ENCODE data around the gene MEGF6.

MEGF6 gene

DNA sequence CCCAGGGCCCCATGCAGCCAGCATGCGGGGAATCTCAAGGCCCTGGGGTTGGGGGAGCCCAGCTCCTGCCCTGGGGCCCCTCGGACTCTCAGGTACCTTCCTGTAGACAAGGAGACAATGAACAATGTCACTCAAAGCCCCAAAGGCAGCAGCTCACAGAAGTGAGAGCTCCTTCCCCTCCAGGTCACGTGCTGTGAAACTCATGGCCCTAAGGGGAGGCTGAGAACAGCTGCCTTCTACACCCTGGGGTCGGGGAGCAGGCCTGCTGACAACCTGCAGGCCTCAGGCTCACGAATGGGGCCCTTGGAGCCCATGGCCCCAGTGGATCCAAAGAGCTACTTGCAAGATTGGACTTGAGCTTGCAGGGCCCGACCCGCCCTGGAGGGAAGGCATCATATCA lies 3.2 kb downstream of the MEGF6 start:
- DNase-seq (ENCODE audit: low read depth in 2 of 2): no peak

DNA sequence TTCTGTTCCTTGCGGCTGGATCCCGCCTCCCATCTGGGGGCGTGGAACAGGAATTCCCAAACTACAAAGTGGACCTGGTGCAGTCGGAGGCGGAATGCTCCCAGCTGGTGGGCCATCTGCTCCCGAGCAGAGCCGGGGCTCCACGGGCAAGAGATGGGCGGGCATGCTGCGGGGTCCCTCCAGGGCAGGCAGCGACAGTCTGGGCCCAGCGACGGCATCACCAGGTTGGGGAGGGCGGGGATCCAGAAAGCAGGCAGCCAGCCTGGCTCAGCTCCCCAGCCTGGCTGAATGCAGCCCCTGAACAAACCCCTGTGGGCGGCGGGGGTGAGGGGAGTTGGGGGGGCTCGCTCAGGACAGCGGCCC lies 3.6 kb downstream of the MEGF6 start:
- no peak for DNase-seq (ENCODE audit: low read depth in 2 of 2)

DNA sequence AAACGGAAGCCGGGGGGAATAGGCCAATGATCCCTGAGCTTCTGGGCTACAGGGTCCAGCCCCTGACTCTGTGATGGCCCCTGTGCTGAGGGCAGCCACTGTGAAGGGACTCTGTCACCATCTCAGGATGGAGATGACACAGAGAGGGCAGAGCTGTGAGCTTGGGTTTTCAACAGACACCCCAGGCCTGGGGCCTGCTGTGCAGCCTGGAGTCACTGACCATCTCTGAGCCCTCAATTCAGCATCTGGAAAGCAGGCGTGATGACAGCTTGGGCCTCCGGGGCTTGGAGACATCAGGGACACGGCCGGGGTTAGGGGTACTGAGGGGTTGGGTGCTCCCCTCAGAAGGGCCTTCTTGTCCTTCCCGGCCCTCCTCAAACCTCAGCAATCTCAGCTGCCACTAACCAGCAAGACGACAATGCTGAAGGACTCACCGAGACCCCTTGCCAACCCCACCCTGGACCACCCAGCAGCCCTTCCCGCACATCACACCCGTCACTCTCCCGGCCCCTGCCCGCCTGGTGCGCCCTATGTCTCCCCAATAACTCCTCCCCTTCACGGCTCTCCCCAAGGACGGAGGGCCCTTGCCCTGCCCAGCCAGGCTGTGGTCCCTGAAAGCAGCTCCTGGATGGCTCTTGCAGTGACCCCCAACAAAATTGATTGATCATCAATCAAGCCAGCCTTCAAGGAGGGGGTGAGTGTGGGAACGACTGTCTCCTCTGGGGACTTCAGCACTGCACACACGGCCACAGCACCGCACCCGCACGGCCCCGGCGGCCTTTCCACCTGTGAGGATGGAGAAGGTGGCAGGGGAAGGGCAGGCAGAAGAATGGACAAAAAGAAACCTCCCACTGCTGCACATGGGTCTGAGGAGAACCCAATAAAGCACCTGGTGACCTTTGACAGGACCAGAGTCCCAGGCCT lies 4.3 kb downstream of the MEGF6 start:
- DNase-seq (ENCODE audit: low read depth in 2 of 2): no peak

DNA sequence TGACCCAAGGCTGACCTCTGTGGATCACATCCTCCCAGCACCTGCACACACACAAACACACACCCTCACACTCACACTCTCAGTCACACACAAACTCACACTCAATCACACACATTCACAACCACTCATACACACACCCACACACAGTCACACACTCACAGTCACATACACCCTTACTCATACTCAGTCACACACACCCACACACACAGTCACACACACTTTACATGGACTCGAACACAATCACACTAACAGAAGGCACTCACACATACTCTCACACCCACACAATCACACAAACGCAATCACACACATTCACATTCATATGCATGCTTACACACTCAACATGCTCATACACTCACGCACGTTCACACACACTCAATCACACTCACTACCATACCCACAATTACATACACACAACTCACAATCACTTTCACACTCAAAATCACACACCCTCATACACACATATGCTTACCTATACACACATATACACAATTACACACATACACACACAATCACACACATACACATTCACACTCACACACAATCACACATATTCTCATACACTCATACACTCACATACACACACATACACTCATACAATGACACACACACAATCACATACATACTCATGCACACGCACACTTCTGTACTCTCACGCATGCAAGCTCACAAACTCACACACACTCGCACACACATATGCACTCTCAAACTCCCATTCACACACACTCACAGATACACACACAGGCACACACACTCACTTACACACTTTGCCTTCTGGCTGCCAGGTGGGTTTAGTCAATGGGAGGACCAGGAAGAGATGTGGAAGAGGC lies 6.1 kb downstream of the MEGF6 start:
- DNase-seq (ENCODE audit: low read depth in 2 of 2): no peak

DNA sequence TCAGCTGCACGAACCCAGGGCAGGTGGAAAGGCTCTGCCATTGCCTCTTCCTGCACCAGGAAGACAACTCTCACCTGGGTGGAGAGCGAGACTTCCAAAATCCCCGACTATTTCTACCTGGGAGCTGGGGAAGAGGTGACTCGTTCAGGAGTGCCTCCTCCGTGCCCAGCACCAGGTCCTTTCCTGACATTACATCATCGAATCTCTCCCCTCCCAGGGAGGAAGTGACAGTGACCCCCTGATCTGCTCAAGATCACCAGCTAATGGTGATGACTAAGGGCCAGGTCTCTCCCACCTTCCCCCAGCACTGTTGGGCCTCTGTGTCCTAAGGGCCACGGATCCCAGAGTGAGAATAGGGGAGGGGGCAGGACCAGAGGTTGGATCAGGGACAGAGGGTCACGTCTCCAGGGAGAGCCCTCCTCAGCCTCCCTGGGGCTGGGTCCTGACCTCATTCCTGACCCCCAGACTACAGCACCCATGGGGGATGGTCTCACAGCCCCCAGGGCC lies 6.8 kb downstream of the MEGF6 start:
- DNase-seq (ENCODE audit: low read depth in 2 of 2): no peak

DNA sequence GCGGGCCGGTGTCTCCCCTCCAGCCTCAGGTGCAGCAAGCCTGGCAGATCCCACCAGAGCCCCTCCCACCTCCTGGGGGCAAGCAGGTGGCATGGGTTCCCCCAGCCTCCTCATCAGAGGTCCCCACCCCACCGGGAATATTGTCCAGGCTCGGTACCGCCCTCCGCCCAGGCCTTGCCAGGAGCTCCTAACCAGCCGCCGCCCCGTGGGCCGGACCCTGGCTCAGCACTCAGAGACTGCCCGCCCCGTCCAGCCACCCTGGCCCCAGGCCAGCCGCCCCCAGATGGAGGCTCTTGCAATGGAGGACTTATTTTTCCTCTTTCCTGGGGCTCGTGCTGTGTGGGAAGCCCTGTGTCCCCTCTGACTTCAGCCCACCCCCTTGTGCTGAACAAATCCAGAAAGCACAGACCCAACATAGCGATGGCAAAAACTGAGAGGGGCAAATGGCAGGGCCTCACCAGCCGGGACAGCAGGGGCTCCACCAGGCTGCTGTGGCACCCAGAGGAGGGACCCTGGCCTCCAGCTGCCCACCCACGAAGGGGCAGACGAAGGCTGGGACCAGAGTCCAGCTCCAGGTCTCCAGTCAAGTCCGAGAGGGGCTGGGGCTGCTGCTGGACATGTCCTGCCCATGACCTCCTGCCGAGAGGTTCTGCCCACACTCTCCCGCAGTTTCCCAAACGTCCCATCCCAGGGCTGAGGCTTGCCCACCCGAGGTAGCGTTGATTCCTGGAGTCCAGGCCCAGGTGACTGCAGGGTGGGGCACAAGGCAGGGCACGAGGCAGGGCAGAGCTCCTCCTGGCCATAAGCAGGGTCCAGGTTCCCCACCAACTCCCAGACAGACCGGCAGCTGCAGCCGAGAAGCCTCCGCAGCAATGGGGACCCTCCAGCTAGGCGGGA lies 7.5 kb downstream of the MEGF6 start:
- no peak for DNase-seq (ENCODE audit: low read depth in 2 of 2)

DNA sequence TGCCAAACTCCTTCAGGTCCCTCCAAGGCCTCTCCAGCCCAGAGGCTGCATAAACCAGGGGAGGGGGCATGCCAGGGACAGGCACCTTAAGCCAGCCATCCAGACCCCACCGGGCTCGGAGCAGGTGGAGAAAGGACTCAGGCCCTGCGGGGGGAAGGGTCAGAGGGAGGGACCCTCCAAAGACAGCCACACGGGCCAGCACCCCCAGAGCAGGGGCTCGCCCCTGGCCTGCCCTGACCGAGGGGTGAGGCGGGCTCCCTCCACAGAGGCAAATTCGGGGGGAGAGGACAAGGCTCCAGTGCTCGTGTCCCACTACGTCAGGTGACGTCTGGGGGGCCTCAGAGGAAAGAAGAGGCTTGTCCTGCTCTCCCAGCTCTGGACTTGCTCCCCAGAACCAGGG lies 8.2 kb downstream of the MEGF6 start:
- DNase-seq (ENCODE audit: low read depth in 2 of 2): no peak

DNA sequence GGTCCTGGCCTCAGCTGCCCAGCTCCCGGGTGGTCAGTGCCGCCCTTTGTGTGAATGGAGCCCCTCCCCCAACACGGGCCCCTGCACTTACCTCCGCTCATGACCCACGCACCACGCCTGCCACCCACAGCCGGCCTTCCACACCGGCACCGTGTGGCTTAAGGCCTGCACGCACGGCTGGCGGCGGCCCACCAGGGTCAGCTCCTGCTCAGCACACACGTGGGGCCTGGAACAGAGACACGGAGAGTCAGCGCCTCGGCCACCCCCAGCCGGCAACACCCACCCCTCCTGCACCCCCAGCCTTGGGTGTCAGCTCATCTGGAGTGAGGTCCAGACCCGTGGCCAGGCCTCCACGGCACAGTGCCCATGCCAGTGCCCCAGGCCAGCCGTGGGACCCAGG lies 8.9 kb downstream of the MEGF6 start:
- DNase-seq (ENCODE audit: low read depth in 2 of 2): no peak

DNA sequence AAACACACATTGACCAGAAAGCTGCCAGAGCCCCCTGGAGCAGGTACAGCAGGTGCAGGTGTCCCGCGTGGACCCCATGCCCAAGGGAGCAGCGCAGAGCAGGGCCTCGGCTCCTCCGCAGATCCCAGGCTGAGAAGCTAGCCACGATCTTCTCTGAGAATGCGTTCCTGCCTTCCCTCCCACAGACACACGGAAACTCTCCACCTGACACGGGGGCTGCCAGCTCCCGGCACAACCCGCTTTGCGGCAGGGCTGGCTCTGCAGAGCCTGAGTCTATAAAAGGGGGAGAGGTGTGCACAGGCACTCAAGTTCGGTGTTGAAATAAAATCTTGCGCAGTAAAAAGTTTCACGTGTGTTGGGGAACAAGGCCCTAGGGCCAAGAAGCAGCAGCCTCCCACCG lies 9.6 kb downstream of the MEGF6 start:
- no peak for DNase-seq (ENCODE audit: low read depth in 2 of 2)

DNA sequence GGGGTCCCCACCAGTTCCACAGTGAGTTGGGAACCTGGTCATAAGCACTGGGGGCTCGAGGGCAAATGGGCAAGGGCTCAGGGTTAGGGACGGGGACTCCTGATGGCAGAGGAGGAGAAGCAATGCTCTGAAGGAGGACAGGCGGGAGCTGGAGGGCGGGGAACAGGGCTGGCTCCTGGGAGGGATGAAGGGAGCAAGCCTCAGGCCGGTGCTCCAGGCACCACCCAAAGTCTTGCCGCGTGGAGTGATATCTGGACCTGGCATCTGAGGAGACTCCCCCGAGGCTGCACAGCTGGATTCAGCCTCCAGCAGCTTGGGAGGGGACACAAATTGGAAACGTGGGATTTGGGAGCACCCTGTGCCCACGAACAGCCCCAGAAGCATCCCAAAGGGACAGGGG lies 11.0 kb downstream of the MEGF6 start:
- no peak for DNase-seq (ENCODE audit: low read depth in 2 of 2)

DNA sequence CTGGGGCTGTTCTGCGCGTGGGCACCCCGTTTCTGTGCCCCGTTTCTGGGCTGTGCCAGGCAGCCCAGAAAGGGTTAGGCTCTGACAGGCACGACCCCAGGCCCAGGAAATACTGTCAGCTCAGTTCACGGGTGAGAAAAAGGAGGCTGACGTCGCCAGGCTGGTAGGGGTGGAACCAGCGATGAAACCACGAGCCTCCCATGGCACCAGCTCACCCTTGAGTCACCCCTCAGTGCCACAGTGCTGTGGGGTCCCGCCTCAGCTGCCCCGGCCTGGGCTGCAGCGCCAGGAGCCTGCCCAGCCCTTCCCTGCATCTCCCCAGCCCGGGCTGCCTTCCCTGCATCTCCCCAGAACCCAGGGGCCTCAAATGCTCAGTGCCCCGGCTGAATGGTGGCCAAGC lies 11.5 kb downstream of the MEGF6 start:
- no peak for DNase-seq (ENCODE audit: low read depth in 2 of 2)

DNA sequence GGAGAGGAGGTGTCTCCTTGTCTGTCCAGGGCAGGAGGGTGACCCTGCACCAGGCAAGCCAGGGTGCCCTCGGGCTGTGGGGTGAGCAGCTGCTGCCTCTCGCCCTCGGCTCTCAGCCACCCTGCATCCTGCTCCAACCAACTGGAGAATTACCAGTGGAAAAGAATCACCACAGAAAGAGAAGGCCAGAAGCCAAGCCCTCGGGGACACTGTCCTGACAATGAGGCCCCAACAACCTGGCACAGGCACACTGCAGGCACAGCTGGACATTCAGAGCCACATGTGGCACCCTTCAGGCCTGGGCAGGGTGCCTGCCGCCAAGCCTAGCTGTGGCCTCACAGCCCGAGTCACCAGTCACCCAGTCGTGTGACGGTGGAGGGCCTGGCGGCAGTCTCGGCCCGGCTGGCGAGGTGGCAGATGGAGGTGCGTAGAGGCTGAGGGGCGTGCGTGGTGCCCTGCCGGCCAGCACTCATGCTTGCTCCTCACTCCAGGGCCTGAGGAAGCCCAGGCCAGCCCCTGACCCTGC lies 12.0 kb downstream of the MEGF6 start:
- no peak for DNase-seq (ENCODE audit: low read depth in 2 of 2)

DNA sequence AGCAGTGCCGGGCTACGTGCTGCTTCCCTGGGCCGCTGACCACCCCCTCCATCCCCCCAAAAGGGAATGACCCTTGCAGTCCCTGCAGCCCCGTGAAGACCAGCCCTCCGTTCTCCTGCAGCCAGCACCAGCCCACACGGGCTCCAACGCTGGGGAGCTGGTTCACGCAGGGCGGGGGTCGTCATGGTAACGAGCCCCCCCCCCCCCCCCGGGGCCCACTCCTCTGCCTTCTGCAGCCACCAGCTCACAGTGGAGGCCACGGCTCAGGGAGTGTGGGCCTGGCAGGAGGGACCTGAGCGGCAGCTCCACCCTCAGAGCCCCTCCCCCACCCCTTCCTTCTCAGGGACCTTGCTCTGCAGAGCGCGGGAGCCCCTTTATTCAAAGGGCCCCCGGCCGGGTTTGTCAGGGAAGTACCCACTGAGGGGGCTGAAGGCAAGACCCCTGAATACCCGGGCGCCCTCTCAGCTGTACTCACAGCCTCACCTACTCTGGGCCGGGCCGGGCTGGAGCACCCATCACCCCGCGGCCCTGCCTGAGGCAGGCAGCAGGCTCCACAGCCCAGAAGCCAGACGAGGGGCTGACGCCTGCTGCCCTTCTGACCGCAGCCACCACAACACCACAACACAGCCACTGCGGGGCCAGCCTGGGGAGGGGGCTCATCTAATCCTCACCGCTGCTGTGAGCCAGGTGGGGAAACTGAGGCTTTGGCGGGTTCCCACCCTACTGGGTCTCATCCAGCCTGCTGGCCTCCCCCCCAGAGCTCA lies 12.6 kb downstream of the MEGF6 start:
- no peak for DNase-seq (ENCODE audit: low read depth in 2 of 2)

DNA sequence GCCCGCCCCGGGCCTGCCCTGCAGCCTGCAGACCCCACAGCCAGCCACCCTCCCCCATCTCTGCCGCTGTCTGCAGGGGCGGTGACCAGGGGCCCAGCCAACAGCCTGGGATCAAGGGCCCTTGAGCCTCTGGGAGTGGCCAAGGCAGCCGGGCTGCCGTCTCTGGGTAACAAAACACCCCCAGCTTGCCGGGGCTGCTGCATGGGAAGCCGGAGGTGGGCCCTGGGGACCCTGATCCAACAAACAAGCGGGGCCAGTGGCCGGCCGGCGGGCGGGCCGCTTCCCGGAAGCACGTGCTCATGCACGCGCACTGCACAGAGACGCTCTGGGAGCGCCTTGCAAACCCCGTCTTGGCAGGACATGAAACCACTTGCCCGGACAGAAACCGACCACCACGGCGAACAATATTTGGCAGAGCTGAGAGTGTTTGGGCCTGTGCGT lies 13.2 kb downstream of the MEGF6 start:
- no peak for DNase-seq (ENCODE audit: low read depth in 2 of 2)

DNA sequence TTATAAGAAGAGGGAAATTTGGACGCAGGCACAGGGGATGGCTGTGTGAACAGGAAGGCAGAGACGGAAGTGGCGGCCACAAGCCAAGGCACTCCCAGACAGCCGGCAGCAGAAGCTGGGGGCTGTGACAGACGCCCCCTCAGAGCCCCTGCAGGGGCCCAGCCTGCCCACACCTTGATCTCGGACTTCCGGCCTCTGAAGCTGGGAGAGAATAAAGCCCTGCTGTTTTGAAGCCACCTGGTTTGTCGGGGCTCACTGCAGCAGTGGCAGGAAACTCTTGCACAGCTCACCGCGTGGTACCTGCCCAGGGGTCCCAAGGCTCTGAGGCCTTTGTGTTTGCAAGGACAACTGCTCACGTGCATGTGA lies 13.7 kb downstream of the MEGF6 start:
- no peak for DNase-seq (ENCODE audit: low read depth in 2 of 2)

DNA sequence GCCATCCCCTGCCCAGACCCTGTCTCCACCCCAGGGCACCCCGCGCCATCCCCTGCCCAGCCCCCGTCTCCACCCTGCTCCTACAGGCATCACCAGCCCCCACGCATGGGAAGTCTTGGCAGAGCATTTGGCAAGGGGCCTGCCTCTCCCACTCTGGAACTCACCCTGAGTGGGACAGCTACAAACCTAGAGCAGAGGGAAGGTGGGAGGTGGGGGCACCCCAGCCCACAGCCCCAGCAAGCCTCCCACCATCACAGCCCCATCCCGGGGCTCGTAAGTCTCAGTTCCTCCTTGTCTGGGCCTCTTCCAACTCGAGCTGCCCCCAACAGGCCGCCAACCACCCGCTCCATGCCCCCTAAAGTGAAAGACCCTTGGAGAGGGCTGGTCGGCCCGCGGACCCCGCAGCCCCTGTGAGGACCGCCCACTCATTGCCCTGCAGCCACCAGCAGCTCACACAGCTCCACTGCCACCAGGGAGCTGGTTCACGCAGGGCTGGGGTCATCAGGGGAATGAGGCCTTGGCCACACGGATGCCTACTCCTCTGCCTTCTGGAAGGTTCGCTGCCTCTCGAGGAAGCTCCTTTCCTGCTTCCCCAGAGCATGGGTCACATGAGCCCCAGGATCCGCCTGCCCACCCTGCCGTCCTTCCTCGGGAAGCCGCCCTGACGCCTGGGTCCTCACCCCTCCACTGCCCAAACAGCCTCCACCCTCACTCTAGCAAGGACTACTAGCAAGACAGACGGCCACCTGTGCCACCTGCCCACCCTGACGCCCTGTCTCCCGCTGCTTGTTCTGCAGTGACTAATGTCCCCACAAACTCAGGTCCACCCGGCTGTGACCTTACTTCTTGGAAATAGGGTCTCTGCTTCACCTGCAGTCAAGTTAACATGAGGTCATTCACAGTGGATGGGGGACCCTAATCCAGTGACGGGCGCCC lies 14.4 kb downstream of the MEGF6 start:
- DNase-seq (ENCODE audit: low read depth in 2 of 2): no peak

DNA sequence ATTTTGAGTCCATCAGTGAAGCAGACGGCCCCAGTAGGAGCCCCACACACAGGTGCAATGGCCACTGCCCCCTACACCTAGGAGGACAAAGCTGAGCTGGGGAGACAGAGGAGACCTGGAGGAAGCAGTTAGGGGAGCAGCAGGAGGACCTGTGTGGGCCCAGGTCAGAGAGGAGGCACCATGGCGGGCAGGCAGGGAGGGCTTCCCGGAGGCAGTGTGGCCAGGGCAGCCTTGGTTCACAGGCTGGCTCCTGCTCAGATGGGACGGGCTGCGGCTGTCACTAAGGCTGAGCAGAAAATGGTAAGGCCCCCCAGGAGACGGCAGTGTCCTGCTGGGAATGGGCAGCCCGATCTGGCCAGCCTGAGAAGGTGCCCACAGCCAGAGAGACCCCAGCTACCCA lies 15.4 kb downstream of the MEGF6 start:
- no peak for DNase-seq (ENCODE audit: low read depth in 2 of 2)

DNA sequence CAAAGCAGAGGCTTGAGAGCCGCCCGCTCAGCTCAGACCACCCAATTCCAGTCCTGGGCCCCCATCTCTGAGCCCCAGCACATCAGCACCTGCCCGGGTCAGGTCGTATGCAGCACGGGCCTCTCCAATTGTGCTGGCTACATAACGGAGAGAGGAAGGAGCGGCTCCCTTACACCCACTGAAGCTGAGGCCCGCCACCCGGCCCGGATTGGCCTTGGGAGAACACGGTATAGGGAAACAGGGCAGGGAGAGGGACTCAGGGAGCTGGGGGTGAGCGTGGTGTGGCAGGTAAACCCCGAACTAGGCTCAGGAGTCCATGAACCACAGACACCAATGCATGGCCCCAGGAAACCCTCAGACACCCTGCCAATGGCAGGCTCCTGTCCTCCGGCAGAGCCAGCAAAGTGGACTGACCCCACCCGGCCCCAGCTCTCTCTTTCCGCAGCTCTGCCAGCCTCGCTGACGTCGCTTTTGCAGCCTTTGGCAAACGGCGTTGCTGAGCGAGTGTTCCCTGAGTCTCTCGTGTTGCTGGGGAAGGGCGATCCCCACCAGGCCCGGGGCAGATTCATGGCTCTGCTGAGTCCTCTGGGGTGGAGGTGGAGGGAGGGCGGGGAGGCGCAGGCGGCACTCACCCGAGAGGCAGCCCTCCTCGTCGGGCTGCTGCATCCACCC lies 16.5 kb downstream of the MEGF6 start:
- no peak for DNase-seq (ENCODE audit: low read depth in 2 of 2)

DNA sequence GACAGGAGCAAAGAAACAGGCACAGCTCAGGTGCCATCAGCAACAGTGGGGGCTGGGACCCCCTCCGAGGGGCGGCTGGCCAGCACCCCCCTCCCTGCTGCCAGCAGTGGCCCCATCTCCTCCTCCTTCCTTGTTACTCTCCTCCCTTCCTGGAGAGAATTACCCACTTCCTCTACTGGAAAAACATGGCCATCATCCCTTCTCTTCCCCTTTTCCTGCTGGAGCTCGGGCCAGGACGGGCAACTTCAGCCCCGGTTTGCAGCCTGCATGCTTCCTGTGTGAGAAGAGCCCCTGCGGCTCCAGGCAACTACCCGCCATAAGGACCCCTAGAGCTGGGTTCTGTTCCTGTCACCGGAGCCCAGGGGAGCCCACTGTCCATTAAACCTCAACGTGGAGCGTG lies 17.6 kb downstream of the MEGF6 start:
- no peak for DNase-seq (ENCODE audit: low read depth in 2 of 2)
